K562 treated with DMSO at 1 percent for 24 hours (cell line): ENCODE results near the gene ZBTB9. TPM values are rescaled to one million over a fixed set of nuclear protein-coding genes. Genes with fewer than 3 reads are reported as not detected.

Experiments
- total RNA-seq: library from RNA; unstranded; fragments of 300-600 nt; gene quantifications from 2 replicates; pipeline ENCODE4 v1.2.3, GENCODE V29; 2022; ENCODE audit warnings: low read depth; ENCODE audit not compliant: insufficient read depth

Gene ZBTB9, protein sequence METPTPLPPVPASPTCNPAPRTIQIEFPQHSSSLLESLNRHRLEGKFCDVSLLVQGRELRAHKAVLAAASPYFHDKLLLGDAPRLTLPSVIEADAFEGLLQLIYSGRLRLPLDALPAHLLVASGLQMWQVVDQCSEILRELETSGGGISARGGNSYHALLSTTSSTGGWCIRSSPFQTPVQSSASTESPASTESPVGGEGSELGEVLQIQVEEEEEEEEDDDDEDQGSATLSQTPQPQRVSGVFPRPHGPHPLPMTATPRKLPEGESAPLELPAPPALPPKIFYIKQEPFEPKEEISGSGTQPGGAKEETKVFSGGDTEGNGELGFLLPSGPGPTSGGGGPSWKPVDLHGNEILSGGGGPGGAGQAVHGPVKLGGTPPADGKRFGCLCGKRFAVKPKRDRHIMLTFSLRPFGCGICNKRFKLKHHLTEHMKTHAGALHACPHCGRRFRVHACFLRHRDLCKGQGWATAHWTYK
- 11.0 and 13.7 TPM in 2 replicates for total RNA-seq

DNA sequence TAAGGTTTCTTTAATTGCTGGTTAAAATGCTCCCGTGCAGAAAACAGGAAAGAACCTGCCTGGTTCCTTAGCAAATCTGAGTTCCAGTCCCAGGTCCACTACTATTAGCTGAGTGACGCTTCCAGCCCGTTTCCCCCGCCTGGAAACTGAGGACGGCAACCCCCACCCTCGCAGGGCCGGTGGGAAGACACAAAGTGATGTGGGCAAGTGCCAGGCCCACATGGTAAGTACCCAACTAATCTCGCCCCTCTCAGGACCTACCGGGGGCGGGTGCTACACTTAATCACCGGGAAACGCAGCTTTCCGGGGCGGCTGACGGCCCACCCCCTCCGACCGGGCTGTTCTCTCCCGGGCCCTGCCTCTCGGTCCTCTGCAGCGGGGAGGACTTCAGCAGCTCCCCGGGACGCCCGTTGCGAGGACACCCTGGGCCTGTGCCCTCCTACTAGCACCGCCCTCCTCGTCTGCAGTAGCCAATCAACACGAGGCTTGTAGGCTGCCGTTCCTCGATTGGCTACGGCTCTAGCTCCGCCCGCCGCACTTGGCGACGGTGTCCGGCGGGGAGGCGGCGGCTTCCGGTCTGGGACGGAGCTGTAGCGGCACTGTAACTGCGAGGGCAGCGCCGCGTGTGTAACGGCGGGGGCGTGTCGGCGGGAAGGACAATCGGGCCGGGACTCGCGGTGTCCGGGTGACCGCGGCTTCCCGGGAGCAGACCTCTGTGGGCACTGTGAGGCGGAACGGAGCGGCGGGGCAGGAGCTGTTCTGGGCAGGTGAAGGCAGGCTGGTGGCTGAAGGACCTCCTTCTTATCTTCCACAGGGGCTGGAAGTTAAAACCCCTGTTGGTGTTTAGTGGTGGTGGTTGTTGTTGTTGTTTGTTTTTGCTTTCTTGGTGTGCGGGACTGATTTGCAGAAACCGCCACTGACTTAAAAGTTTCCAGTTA, at the start of gene ZBTB9:
Gene ZBTB9 (plus strand): TSS at position 568 of the 938 bp plus-strand sequence. CDS start 525 bp downstream, outside the sequence.

DNA sequence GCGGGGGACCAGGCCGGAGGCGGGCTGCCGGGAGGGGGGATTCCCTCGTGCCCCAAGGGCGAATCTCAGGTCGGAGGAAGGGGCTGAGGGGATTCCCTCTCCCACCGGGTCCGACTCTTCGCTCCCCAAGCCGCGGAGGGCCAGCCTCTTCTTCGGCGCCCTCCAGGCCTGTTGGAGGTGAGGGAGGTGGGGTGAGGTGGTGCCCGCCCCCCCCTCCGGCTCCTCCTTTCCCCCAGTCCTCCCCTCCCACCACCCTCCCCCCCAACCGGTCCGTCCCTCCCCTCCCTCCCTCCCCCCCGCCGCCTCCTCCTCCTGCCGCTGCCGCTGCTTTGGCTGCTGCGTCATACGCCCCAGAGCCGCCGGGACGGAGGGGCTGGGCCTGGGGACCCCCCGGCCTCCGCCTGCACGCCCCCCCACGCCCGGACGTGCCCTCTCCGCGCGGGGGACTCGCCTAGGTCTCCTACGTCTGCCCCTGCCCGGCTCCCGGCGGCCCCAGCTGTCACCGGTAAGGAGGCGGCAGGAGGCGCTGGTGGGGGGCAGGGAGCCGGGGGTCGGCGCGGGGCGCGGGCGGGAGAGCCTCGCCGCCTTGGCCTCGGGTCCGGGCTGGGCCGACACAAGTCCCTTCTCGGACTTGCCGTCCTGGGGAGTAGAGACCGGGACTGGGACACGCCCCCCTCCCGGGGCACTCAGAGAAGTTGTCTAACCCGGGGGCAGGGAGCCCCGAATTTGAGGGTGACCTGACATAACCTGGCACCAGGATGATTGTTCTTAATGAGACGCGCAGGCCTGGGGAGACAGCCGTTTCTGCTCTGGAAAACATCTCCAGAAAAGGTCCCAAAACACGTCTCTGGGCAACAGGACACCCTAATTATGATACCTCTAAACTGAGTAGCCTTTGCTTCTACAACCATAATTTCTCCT, 43.4 kb upstream of the ZBTB9 start, which contains the start of gene PHF1:
Gene PHF1 (plus strand): TSS at position 304 of the 921 bp plus-strand sequence. CDS start 1,250 bp downstream, outside the sequence.

DNA sequence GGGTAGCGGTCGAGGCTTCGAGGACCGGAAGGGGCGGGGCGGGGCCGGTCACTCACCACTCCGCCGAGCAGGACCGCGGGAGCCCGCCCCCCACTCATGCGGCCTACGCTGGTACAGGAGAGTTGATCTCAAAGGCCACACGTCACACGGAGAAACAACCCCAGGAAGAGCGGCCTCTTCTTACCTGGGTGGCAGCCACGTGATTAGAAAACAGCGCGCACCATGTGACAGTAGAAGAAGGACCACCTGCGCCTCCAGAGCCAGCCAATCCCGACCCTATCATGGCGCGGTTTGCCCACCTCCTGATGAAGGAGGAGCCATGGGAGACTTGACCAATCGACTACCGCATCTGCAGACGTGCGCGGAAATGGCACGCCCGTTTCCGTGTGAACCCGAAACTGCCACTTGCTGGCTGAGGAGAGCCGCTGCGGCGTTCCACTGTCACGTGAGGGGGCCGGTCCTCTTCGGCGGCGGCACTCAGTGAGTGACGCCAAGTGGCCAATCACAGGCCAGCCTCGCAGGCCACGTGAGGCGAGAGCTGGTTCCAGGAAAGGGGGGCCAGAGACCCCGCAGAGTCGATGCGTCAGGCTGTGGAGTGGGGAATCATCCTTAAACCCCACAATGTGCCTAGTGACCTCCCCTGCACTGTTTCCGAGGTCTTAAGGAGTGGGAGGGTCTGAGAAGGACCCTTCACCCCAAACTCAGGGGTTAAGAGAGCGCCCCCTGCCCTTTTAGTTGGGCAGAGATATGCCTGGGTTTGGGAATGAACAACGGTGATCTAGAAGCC, 36.3 kb upstream of the ZBTB9 start, which contains the start of gene CUTA:
Gene CUTA (minus strand): TSS at position 205 of the 787 bp plus-strand sequence. CDS start 107 bp downstream, at position 98.

DNA sequence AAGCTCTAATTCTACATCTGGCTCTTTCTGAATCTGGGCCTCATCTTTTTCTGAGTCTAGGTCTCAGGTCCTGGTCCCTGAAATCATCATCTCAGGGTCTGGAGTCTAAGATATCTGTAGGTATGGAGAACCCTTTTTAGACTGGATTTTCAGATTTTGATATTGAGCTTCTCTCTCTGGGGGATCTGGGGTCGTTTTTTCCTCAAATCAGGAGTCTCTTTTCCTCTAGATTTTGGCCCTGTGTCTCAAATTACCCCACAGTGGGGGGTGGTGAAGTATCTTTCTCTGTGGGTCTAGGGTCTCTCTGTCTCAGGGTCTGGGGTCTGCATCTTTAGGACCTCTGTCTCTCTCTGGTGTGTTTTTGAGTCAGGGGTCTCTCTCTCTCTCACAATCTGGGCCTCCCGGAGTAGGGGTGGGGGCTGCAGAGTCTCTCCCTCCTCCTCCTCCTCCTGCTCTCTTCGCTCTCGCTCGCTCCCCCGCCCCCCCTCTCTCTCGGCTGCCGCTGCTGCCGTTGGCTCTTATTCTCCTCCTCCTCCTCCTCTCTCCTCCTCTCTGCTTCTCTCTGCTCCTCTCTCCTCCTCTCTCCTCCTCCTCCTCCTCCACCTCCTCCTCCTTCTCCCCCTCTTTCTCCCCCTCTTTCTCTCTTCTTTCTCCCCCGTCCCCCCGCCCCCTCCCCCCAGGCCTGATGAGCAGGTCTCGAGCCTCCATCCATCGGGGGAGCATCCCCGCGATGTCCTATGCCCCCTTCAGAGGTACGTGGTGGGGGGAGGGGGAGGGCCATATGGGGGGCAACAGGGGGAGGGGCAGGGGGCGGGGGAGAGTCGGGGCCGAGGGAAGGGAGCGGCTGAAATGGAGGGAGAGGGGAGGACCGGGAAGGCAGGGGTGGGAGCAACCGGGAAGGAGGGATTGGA, 34.5 kb upstream of the ZBTB9 start, which contains the start of gene SYNGAP1:
Gene SYNGAP1 (plus strand): TSS at position 486 of the 911 bp plus-strand sequence. CDS start 200 bp downstream, at position 686.

Other genes starting within 250 kb of the ZBTB9 start
- 20.2 and 25.9 TPM in 2 replicates for gene HSD17B8, start 249.9 kb upstream of the ZBTB9 start, total RNA-seq
- gene RING1, start 246.1 kb upstream of the ZBTB9 start, total RNA-seq: 82.7 and 82.9 TPM in 2 replicates
- 42.4 and 43.5 TPM in 2 replicates for gene VPS52, start 182.7 kb upstream of the ZBTB9 start, total RNA-seq
- gene RPS18, start 182.5 kb upstream of the ZBTB9 start, total RNA-seq: 11,722 and 11,744 TPM in 2 replicates
- 5.7 and 6.9 TPM in 2 replicates for gene B3GALT4, start 177.5 kb upstream of the ZBTB9 start, total RNA-seq
- gene WDR46, start 165.3 kb upstream of the ZBTB9 start, total RNA-seq: 51.7 and 61.6 TPM in 2 replicates
- 148 and 157 TPM in 2 replicates for gene PFDN6, start 165.0 kb upstream of the ZBTB9 start, total RNA-seq
- 29.8 and 32.5 TPM in 2 replicates for gene RGL2, start 155.6 kb upstream of the ZBTB9 start, total RNA-seq
- 206 and 216 TPM in 2 replicates for gene TAPBP, start 140.5 kb upstream of the ZBTB9 start, total RNA-seq
- 16.2 and 18.1 TPM in 2 replicates for gene ZBTB22, start 136.8 kb upstream of the ZBTB9 start, total RNA-seq
- 64.0 and 65.4 TPM in 2 replicates for gene DAXX, start 131.6 kb upstream of the ZBTB9 start, total RNA-seq
- gene KIFC1, start 62.8 kb upstream of the ZBTB9 start, total RNA-seq: 124 and 134 TPM in 2 replicates
- 78.1 and 78.5 TPM in 2 replicates for gene PHF1, start 43.6 kb upstream of the ZBTB9 start, total RNA-seq
- 408 and 423 TPM in 2 replicates for gene CUTA, start 36.5 kb upstream of the ZBTB9 start, total RNA-seq
- gene SYNGAP1, start 34.5 kb upstream of the ZBTB9 start, total RNA-seq: 8.1 and 8.4 TPM in 2 replicates
- 33.3 and 36.6 TPM in 2 replicates for gene BAK1, start 125.7 kb downstream of the ZBTB9 start, total RNA-seq
- gene ITPR3, start 166.7 kb downstream of the ZBTB9 start, total RNA-seq: 17.1 and 18.9 TPM in 2 replicates